BE2C (cell line): ENCODE measurements around the gene EBF4.

ENCODE experiments used
- DNase-seq: peaks from one replicate; pipeline ENCODE4 v3.0.0-alpha.2; 2020
- H3K27me3 ChIP-seq: fragments of 250-450 bp; sonication (Bioruptor Pico); 2 replicates; pipeline ENCODE4 v1.5.1; 2020; ENCODE audit warnings: mild to moderate bottlenecking
- H3K36me3 ChIP-seq: fragments of 250-450 bp; sonication (Bioruptor Pico); 2 replicates; pipeline ENCODE4 v1.5.1; 2020; ENCODE audit warnings: mild to moderate bottlenecking
- H3K4me1 ChIP-seq: fragments of 250-450 bp; sonication (Bioruptor Pico); 2 replicates; pipeline ENCODE4 v1.5.1; 2020
- H3K4me3 ChIP-seq: 2 replicates; pipeline ENCODE4 v1.5.1; 2011; ENCODE audit warnings: low read depth, low read length
- H3K9me3 ChIP-seq: fragments of 250-450 bp; sonication (Bioruptor Pico); 2 replicates; pipeline ENCODE4 v1.5.1; 2020
- TF ChIP-seq, protein P1 (sequence below): IDR thresholded peaks from 2 replicates; pipeline ENCODE4 v1.5.1; 2012; ENCODE audit warnings: mild to moderate bottlenecking, low read depth, low read length

The EBF4 gene

DNA sequence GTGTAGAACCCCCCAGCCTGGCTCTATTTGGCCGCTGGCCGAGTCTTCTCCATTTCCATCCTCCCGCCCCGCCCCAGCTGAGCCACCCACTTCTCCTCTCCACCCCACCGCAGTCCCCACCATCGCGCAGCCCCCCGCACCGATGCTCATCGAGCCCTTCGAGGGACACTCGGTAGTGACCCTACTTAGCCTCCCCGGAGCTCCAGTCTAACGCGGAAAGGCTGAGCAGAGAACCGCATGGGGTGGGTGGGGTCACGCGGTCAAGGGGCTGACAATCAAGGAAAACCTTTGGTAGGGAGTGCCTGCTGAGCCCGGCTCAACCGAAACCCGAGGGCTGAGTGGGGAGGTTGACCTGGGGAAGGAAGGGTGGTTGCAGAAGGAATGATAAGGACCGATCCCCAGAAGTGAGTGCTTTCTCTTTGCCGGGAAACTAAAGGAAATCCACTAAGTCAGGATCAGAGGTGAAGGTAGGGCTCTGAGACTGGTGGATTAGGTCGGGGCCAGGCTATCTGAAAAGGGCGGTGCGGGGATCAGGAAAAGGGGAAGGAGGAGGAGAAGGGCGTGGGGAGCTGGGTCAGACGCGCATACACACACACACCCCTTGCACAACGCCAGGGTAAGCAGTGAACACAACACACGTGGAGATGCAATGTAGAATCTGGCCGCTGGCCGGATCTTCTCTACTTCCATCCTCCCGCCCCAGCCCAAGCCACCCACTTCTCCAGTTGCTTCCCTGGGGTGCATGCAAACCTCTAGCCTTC lies 58.1 kb downstream of the EBF4 start:
- H3K4me1 ChIP-seq = no peaks in the 10 kb centered on the region
- DNase-seq = no peak
- no peak overlapping the region for H3K4me3 ChIP-seq
- H3K9me3 ChIP-seq = no peaks in the 10 kb centered on the region
- TF ChIP-seq, protein P1, sequence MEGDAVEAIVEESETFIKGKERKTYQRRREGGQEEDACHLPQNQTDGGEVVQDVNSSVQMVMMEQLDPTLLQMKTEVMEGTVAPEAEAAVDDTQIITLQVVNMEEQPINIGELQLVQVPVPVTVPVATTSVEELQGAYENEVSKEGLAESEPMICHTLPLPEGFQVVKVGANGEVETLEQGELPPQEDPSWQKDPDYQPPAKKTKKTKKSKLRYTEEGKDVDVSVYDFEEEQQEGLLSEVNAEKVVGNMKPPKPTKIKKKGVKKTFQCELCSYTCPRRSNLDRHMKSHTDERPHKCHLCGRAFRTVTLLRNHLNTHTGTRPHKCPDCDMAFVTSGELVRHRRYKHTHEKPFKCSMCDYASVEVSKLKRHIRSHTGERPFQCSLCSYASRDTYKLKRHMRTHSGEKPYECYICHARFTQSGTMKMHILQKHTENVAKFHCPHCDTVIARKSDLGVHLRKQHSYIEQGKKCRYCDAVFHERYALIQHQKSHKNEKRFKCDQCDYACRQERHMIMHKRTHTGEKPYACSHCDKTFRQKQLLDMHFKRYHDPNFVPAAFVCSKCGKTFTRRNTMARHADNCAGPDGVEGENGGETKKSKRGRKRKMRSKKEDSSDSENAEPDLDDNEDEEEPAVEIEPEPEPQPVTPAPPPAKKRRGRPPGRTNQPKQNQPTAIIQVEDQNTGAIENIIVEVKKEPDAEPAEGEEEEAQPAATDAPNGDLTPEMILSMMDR = no peak
- no peaks in the 10 kb centered on the region for H3K36me3 ChIP-seq
- no peaks in the 10 kb centered on the region for H3K27me3 ChIP-seq

DNA sequence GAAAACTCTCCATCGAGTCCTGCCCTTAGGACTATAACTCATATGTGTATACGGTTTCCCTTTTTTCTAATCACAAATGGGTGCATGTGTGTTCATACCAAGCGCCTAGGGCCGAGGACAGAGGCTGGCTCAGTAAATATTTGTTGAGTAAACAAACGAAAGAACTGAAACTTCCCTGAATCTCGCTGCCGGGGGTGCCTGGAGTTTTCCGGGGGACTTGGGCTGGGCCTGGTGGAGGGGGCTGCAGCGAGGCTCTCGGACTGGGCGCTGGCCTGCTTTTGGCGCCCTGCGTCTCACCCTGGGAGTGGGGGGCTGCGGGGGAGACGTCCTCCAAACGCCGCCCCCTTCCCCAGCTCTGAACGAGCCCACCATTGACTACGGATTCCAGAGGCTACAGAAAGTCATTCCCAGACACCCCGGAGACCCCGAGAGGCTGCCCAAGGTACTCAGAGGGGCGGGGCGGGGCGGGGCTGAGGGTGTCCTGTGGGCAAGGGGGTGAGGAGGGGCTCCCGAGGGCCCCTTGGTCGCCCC lies 58.8 kb downstream of the EBF4 start:
- H3K4me1 ChIP-seq = no peaks in the 10 kb centered on the region
- TF ChIP-seq, protein P1 = no peak
- H3K36me3 ChIP-seq = no peaks in the 10 kb centered on the region
- H3K4me3 ChIP-seq = no peak overlapping the region
- no peaks in the 10 kb centered on the region for H3K9me3 ChIP-seq
- DNase-seq = no peak
- H3K27me3 ChIP-seq = no peaks in the 10 kb centered on the region

DNA sequence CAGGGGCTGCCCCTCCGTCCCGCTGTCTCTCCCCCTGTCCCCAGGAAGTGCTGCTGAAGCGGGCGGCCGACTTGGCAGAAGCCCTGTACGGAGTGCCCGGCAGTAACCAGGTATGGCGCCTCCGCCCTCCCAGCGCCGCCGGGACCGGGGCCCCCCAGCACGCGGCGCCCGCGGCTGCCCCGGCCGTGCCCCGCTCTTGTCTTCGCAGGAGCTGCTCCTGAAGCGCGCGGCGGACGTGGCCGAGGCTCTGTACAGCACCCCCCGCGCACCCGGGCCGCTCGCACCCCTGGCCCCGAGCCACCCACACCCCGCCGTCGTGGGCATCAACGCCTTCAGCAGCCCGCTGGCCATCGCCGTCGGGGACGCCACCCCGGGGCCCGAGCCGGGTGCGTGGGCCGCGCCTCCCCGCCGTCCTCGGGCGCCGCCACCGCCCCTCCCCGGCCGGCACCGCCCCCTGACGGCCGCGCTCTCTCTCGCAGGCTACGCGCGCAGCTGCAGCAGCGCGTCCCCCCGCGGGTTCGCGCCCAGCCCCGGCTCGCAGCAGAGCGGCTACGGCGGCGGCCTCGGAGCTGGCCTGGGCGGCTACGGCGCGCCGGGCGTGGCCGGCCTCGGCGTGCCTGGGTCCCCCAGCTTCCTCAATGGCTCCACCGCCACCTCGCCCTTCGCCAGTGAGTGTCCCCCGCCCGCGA lies 59.4 kb downstream of the EBF4 start:
- TF ChIP-seq, protein P1 = no peak
- DNase-seq = no peak
- Histone ChIP-seq H3K36me3 (no peaks in the 10 kb centered on the region), H3K9me3 (no peaks in the 10 kb centered on the region), H3K4me1 (no peaks in the 10 kb centered on the region), H3K4me3 (no peak overlapping the region), H3K27me3 (no peaks in the 10 kb centered on the region)

DNA sequence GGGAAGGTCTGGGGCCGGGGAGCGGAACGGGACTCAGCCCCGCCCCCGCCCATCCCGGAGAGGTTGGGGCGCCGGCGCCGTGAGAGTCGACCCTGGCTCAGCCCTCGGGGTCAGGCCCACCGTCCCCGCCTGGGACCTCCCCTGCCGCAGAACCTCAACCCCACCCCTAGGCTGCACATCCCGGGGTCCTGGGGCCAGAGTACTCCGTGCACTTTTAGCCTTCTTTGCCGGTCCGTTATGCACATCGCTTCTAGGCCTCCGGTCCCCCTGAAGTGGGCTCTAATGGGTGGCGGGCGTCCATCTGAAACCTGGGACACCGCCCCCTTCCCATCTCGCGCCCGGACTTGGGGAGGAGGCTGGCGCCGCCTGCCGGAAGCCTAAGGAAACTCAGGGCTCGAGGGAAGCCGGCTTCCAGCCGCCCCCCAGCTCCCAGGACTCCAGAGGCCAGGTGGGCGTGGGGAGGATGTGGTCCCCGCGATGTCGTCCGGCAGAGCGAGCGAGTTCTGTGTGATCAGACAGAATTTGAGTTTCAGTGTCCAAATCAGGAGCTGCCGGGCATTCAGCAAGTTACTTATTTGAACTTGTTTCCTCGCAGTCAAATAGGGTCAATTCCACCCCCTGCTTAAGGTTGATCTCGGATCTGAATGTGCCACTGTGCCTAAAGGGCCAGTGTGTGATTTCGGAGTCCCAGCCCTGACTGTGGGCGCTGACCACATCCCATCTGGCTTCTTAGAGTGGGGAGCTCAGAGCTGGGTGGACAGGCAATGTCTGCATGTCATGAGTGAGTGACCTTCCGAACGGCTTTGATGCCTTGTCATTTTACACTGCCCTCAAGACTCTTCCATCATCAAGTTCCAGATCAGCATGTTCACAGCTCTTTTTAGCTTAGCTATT lies 60.2 kb downstream of the EBF4 start:
- Histone ChIP-seq H3K27me3 (no peaks in the 10 kb centered on the region), H3K4me3 (no peak overlapping the region), H3K36me3 (no peaks in the 10 kb centered on the region), H3K9me3 (no peaks in the 10 kb centered on the region), H3K4me1 (no peaks in the 10 kb centered on the region)
- TF ChIP-seq, protein P1 = no peak
- DNase-seq = no peak

DNA sequence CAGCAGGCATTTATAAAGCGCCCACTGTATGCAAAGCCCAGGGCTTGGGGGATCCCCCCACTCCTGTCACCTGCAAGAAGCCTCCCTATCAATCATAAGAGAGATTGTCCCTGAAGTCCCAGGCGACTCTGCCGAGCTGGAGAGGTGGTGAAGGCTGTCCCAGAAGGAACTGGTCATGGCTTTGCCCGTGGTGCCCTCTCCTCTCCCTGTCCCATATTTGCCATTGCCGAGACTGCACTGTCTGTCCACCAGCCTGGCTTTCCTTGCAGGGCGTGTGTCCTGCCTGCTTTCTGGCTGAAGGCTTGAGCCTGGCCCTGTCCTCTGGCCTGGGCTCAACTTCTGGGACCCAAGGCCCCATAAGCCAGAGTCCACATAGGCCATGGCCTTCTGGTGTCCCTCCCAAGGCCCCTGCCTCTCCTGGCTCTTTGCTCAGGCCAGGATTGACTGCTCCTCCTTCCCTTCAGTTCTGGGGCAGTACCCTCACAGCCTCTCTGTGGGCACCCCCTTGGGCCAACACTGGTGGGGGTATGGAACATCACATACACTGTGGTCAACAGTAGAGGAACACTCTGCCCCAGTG lies 61.0 kb downstream of the EBF4 start:
- Histone ChIP-seq H3K9me3 (no peaks in the 10 kb centered on the region), H3K27me3 (no peaks in the 10 kb centered on the region), H3K4me1 (no peaks in the 10 kb centered on the region), H3K4me3 (no peak overlapping the region), H3K36me3 (no peaks in the 10 kb centered on the region)
- TF ChIP-seq, protein P1 = no peak
- DNase-seq = no peak
